Prostate gland (tissue), 2 donors: ENCODE data around the gene TBC1D22A.

ENCODE experiments used
- POLR2A ChIP-seq: fragments of 450-650 bp; IDR thresholded peaks from one replicate; pipeline ENCODE4 v1.6.1; 2016; ENCODE audit warnings: antibody characterized with exemption, mild to moderate bottlenecking
- TF ChIP-seq, protein P1 (sequence below), 4 experiments: fragments of 200-600 bp in 2 of 4; fragments of 450-650 bp in 2 of 4; sonication (generic) in 2 of 4; IDR thresholded peaks; 1 replicate in 3 of 4; 2 replicates in 1 of 4; pipeline ENCODE4 v1.5.1; 2016 to 2019; ENCODE audit warnings: antibody characterized with exemption in 4 of 4, mild to moderate bottlenecking in 2 of 4, moderate library complexity in 2 of 4

DNA sequence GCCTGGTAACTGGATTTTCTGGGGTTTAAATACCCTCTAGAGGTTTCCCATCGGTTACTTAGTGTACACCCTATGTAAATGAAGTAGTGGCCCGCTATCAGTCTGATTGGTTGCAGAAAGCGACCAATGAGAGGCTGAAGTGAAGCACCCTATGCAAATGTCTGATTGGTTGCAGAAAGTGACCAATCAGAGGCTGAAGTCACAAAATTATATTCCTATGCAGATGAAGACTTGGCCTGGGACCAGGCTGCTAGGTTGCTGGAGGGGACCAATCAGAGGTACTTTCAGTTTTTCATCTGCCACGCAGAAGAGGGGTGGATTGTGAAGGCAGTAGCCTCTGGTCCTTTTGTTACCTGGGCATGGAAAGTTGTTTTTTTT is 134.8 kb downstream of the TBC1D22A start:
- TF ChIP-seq, protein P1, sequence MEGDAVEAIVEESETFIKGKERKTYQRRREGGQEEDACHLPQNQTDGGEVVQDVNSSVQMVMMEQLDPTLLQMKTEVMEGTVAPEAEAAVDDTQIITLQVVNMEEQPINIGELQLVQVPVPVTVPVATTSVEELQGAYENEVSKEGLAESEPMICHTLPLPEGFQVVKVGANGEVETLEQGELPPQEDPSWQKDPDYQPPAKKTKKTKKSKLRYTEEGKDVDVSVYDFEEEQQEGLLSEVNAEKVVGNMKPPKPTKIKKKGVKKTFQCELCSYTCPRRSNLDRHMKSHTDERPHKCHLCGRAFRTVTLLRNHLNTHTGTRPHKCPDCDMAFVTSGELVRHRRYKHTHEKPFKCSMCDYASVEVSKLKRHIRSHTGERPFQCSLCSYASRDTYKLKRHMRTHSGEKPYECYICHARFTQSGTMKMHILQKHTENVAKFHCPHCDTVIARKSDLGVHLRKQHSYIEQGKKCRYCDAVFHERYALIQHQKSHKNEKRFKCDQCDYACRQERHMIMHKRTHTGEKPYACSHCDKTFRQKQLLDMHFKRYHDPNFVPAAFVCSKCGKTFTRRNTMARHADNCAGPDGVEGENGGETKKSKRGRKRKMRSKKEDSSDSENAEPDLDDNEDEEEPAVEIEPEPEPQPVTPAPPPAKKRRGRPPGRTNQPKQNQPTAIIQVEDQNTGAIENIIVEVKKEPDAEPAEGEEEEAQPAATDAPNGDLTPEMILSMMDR (IDR thresholded peaks at IDR 0.05): no peak
- TF ChIP-seq POLR2A: no peak
